ENCODE data around the gene OGDH.

DNA sequence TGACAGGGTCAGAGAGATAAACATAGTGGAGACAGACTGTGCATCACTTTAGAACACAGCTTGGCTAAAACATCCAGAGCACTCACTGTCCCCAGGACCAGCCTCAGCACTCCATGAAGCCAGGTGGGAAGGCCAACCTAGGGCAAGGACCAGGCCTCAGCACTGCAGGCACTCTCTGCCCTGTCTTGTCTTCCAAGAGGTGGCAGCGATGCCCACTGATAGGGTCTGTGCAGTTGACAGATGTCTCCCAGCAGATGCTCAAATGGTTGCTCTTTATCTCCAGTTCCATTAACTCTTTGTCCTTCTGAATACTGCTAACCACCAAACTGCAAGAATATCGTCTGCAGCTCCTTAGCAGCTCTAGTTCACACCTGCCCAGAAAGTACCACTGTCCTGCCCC is 41.8 kb upstream of the OGDH start:
- TF ChIP-seq CTCF (CRISPR knock-in tag; IDR thresholded peaks at IDR 0.05) (no peak), ZBTB26 (CRISPR knock-in tag; IDR thresholded peaks at IDR 0.05; ENCODE audit: borderline replicate concordance) (no peak), REPIN1 (CRISPR knock-in tag; IDR thresholded peaks at IDR 0.05; ENCODE audit: borderline replicate concordance, low read depth) (no peak), ZKSCAN8 (CRISPR knock-in tag; IDR thresholded peaks at IDR 0.05; ENCODE audit: borderline replicate concordance) (no peak), JUNB (CRISPR knock-in tag; IDR thresholded peaks at IDR 0.05; ENCODE audit: borderline replicate concordance) (no peak), CBX2 (IDR thresholded peaks at IDR 0.05; ENCODE audit: low read depth, low read length) (no peak), CBX2 (CRISPR knock-in tag; IDR thresholded peaks at IDR 0.05; ENCODE audit: low read depth) (no peak), ZSCAN5A (CRISPR knock-in tag; IDR thresholded peaks at IDR 0.05; ENCODE audit: borderline replicate concordance) (no peak), NFYB (CRISPR knock-in tag; IDR thresholded peaks at IDR 0.05) (no peak), ZSCAN30 (CRISPR knock-in tag; IDR thresholded peaks at IDR 0.05) (no peak), SETDB1 (CRISPR knock-in tag; IDR thresholded peaks at IDR 0.05; ENCODE audit: borderline replicate concordance) (no peak), ZNF280B (CRISPR knock-in tag; IDR thresholded peaks at IDR 0.05; ENCODE audit: borderline replicate concordance) (no peak)
